ENCODE measurements around the gene GBA3. TPM values are rescaled to one million over a fixed set of nuclear protein-coding genes. Genes with fewer than 3 reads are reported as not detected.

GBA3 gene
- polyA plus RNA-seq, 2 of the 4 experiments (the other 2 are of a cell fraction): not detected

GRCh38 chr4:22803512-22803911 is 110.8 kb downstream of the GBA3 start:
- FAIRE-seq (no peak), DNase-seq (ENCODE audit: low read depth in 1 of 2, low spot score in 1 of 2) (no peak), ATAC-seq (no peak)
- CTCF ChIA-PET: no interaction called here
- TF ChIP-seq USF2 (IDR thresholded peaks at IDR 0.05) (no peak), JUN (IDR thresholded peaks at IDR 0.05) (no peak)
- no peak overlapping the region for H3K4me2 ChIP-seq
- 26% methylated on average over 3 of the region's 3 CpGs for WGBS (ENCODE audit: missing lambda C conversion rate)
- no peak overlapping the region for H3K4me3 ChIP-seq
- POLR2A ChIA-PET: no interaction called here
- no peak overlapping the region for H3K27ac ChIP-seq
- no peaks in the 10 kb centered on the region for H3K9me3 ChIP-seq
- no peaks in the 10 kb centered on the region for H3K4me1 ChIP-seq

DNA sequence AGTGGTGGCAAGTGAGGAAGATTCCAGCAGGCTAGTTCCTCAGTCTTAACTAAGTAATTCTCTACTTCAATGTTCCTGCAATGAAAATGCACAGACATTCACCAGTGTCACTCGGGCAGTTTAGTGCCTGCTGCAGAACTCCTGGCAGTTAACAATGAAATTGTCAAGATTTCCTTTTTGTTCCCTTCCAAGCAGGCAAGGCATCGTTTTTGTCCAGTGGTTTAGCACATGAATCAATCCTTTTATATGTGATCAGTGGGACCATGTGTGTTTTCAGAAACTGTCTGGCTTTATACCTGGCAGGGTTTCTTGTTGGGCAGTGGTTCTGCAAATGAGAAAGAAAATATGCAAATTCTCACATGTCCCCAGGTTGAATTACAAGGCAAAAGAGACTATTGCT is 122.2 kb downstream of the GBA3 start:
- Histone ChIP-seq H3K27ac (no peak overlapping the region), H3K4me1 (no peaks in the 10 kb centered on the region), H3K4me3 (no peak overlapping the region), H3K9me3 (no peaks in the 10 kb centered on the region), H3K4me2 (no peak overlapping the region)
- ChIA-PET CTCF (no interaction called here), POLR2A (no interaction called here)
- DNase-seq (ENCODE audit: low read depth in 1 of 2, low spot score in 1 of 2) (no peak), FAIRE-seq (no peak), ATAC-seq (no peak)
- WGBS (ENCODE audit: missing lambda C conversion rate): 5% methylated on average over 2 of the region's 2 CpGs
- TF ChIP-seq EP300 (IDR thresholded peaks at IDR 0.05) (no peak), CTCF (IDR thresholded peaks at IDR 0.05) (no peak), REST (IDR thresholded peaks at IDR 0.05) (no peak), SREBF2 (IDR thresholded peaks at IDR 0.05) (no peak), MAFK (IDR thresholded peaks at IDR 0.05; ENCODE audit: partially characterized antibody) (no peak), HES2 (IDR thresholded peaks at IDR 0.05) (no peak), TP53 (CRISPR knock-in tag; IDR thresholded peaks at IDR 0.05) (no peak), HDAC2 (IDR thresholded peaks at IDR 0.05) (no peak), GATA3 (IDR thresholded peaks at IDR 0.05; ENCODE audit: borderline replicate concordance) (no peak), RCOR1 (IDR thresholded peaks at IDR 0.05; ENCODE audit: low read depth, low read length) (no peak), ESRRA (IDR thresholded peaks at IDR 0.05; ENCODE audit: borderline replicate concordance, low read length) (no peak), MYC (IDR thresholded peaks at IDR 0.05; ENCODE audit: borderline replicate concordance, low read length) (no peak), KDM1A (IDR thresholded peaks at IDR 0.05; ENCODE audit: low read depth) (no peak), BHLHE40 (IDR thresholded peaks at IDR 0.05; ENCODE audit: low read depth, low read length) (no peak), EHF (CRISPR knock-in tag; IDR thresholded peaks at IDR 0.05) (no peak)
- TF ChIP-seq, protein P1, sequence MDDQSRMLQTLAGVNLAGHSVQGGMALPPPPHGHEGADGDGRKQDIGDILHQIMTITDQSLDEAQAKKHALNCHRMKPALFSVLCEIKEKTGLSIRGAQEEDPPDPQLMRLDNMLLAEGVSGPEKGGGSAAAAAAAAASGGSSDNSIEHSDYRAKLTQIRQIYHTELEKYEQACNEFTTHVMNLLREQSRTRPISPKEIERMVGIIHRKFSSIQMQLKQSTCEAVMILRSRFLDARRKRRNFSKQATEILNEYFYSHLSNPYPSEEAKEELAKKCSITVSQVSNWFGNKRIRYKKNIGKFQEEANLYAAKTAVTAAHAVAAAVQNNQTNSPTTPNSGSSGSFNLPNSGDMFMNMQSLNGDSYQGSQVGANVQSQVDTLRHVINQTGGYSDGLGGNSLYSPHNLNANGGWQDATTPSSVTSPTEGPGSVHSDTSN (IDR thresholded peaks at IDR 0.05): no peak

- H3K4me2 ChIP-seq: no peak overlapping the region
- ChIA-PET CTCF (no interaction called here), POLR2A (no interaction called here)
- FAIRE-seq: no peak
- no peaks in the 10 kb centered on the region for H3K9me3 ChIP-seq
- H3K4me3 ChIP-seq: no peak overlapping the region
- no peak for DNase-seq (ENCODE audit: low read depth in 1 of 2, low spot score in 1 of 2)
- no peak for ATAC-seq
- WGBS (ENCODE audit: missing lambda C conversion rate): 53% methylated on average over 6 of the region's 6 CpGs
- no peak overlapping the region for H3K27ac ChIP-seq
- no peaks in the 10 kb centered on the region for H3K4me1 ChIP-seq
- TF ChIP-seq CHD4 (IDR thresholded peaks at IDR 0.05; ENCODE audit: borderline replicate concordance) (no peak), NFE2L2 (conservative IDR thresholded peaks at IDR 0.05; ENCODE audit: low read length) (no peak), ZNF302 (CRISPR knock-in tag; IDR thresholded peaks at IDR 0.05) (no peak), NPAS2 (CRISPR knock-in tag; IDR thresholded peaks at IDR 0.05; ENCODE audit: borderline replicate concordance) (no peak), HEYL (CRISPR knock-in tag; IDR thresholded peaks at IDR 0.05) (no peak), TP53 (CRISPR knock-in tag; IDR thresholded peaks at IDR 0.05) (no peak)
- TF ChIP-seq, protein P2, sequence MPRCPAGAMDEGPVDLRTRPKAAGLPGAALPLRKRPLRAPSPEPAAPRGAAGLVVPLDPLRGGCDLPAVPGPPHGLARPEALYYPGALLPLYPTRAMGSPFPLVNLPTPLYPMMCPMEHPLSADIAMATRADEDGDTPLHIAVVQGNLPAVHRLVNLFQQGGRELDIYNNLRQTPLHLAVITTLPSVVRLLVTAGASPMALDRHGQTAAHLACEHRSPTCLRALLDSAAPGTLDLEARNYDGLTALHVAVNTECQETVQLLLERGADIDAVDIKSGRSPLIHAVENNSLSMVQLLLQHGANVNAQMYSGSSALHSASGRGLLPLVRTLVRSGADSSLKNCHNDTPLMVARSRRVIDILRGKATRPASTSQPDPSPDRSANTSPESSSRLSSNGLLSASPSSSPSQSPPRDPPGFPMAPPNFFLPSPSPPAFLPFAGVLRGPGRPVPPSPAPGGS (IDR thresholded peaks at IDR 0.05): no peak
- TF ChIP-seq, protein P3, sequence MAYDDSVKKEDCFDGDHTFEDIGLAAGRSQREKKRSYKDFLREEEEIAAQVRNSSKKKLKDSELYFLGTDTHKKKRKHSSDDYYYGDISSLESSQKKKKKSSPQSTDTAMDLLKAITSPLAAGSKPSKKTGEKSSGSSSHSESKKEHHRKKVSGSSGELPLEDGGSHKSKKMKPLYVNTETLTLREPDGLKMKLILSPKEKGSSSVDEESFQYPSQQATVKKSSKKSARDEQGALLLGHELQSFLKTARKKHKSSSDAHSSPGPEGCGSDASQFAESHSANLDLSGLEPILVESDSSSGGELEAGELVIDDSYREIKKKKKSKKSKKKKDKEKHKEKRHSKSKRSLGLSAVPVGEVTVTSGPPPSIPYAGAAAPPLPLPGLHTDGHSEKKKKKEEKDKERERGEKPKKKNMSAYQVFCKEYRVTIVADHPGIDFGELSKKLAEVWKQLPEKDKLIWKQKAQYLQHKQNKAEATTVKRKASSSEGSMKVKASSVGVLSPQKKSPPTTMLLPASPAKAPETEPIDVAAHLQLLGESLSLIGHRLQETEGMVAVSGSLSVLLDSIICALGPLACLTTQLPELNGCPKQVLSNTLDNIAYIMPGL (CRISPR knock-in tag; IDR thresholded peaks at IDR 0.05; ENCODE audit: borderline replicate concordance): no peak
Measured at GRCh38 chr4:22824091-22824490, 131.4 kb downstream of the GBA3 start.

Measured in A549 (cell line).